HS-5 (cell line): ENCODE data around the gene RNU6-9.

ENCODE experiments used
- DNase-seq: peaks from one replicate; pipeline ENCODE4 v3.0.0-alpha.2; 2012; ENCODE audit warnings: low read depth

The RNU6-9 gene

GRCh38 chr19:919199-920050 is 26.1 kb downstream of the RNU6-9 start:
- no peak for DNase-seq

DNA sequence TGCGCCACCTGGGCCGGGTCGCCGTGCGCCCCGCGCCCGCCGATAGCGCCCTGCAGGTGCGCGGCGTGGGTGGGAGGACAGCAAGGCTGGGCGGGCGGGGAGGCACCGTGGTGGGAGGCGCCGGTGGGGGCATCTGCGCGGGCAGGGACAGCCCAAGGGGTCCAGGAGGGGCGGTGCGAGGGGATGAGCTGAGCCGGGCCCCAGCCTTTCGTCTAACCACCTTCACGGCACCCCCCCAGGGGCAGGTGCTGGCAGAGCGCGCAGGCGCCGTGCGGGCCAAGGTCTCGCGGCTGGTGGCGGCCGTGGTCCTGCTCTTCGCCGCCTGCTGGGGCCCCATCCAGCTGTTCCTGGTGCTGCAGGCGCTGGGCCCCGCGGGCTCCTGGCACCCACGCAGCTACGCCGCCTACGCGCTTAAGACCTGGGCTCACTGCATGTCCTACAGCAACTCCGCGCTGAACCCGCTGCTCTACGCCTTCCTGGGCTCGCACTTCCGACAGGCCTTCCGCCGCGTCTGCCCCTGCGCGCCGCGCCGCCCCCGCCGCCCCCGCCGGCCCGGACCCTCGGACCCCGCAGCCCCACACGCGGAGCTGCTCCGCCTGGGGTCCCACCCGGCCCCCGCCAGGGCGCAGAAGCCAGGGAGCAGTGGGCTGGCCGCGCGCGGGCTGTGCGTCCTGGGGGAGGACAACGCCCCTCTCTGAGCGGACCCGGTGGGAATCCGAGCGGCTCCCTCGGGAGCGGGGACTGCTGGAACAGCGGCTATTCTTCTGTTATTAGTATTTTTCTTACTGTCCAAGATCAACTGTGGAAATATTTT is 27.0 kb downstream of the RNU6-9 start:
- DNase-seq, result no peak

DNA sequence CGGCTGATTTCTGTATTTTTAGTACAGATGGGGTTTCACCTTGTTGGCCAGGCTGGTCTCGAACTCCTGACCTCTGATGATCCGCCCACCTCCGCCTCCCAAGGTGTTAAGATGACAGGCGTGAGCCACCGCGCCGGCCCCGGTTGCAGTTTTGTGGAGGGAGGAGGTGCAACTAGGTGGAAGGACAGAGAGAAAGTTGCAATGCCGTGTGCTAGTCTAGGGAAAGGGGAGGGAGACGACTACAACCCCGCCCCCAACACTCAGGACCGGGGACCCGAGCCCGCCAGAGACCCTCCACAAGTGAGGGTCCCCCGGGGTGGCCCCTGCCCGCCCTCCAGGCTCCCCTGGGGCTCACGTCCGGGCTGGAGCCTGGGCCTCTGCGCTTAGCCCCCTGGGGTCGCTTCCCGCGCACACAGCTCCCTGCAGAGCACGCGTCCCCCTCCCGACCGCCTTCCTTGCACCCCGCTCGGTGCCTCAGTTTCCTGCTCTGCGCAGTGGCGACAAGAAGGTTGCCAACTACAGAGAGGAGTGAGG is 31.3 kb downstream of the RNU6-9 start:
- DNase-seq, result no peak

DNA sequence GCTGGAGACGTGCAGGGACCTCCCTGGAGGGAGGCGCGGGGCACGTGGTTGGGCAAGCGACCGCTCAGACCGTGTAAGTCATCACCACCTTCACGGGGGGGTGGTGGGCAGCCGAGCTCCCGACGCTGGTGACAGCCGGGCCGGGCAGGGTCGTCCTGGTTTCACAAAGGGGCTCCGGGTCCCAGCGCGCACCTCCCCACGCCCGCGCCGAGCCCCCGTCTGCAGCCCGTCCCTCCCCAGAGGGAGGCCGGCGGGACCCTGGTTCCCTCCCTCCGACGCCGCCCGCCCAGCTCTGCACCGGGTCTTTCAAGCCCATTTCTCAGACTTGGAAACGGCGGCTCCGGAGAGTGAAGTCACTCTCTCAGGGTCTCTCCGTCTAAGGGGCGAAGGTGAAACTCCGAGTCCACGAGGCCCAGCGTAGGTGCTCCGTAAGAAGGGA is 31.8 kb downstream of the RNU6-9 start:
- DNase-seq, result no peak

- DNase-seq, result peak; percentile 53
Observed at GRCh38 chr19:925526-926322, 32.4 kb downstream of the RNU6-9 start, which contains the start of gene ARID3A. Gene ARID3A, plus strand, starts transcription at chr19:926035. Its CDS starts 3,494 bp downstream, at chr19:929529.

DNA sequence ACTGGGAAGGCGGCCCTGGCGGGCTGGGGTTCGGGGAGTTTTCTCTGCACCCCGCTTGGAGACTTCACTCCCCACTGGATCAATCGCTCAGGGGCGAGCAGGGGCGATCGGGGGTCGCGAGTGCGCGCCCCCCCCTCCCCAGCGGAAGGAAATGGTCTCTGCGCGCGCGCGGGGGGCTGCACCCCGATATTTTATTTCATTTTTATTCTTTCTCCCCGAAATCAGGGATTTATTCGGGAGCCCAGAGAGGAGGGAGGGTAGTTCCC is 33.0 kb downstream of the RNU6-9 start:
- DNase-seq, result no peak

DNA sequence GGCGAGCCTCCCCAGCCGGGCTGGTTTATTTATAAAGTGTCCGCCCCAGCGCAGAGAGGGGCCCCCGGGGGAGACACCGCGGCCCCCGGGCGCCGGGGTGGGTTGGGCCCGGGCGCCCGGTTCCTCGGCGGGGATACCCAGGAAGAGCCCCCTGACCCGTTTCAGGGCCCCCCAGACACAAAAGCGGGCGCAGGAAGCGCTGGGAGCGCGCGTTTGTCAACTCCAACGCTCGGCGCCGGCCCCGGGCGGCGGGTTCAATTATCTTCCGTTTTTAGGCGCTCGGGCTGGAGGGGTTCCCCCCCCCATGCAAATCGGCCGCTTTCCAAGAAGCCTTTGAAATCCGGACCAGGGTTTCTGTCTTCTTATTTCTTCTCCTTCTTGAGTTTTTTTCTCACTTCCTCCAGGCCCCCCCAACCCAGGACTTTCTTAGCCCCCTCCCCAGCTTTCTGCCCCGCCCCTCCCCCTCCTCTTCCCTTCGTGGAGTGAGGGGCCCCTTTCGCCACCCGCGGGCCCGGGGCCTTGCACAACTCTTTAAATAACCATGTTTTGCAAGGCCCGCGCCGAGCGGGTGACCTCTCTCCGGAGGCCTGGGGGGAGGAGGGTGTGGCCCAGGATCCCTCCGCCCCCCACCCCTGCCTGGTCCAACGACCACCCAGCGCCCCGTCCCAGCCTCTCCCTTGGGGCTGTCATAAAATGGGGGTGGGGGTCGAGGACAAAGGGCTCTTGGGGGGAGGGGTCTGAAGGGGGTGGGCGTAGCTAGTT is 33.5 kb downstream of the RNU6-9 start:
- DNase-seq, result no peak

GRCh38 chr19:927351-927779 is 34.1 kb downstream of the RNU6-9 start:
- no peak for DNase-seq

GRCh38 chr19:927780-928401 is 34.6 kb downstream of the RNU6-9 start:
- no peak for DNase-seq

DNA sequence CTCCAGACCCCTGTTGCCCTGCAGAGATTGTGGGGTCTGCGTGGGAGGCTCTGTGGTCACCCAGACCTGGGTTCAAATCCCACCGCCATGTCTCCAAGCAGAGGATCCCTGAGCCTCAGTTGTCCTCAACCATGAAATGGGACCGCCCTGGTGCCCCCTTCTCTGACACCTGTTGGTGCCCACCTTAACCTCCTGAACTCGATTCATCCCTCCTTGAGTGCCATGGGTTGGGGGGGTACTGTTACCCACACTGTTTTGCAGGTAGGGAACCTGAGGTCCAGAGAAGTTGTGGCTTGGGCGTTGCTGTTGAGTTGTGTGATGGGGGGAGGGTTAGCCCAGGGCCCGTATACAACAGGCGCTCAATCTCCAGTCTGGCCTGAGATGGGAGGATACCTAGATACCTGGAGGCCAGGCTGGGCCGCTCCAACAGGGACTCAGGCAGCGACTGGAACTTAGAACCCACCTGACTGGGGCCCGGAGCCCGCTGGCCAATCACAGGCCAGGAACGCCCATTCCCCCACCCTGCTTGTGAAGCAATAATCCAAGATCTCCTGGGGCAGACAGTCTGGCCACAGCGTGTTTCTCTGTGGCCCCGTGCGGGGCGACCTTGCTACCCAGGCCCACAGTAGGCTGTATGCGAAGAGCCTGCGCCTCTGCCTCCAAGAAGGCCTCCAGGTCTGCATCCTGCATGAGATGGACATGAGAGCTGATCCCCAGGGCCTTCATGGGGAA is 35.4 kb downstream of the RNU6-9 start:
- DNase-seq, result no peak

- DNase-seq, result no peak
Observed at GRCh38 chr19:929203-929890, 36.1 kb downstream of the RNU6-9 start.

- no peak for DNase-seq
Observed at GRCh38 chr19:929891-930258, 36.6 kb downstream of the RNU6-9 start.

DNA sequence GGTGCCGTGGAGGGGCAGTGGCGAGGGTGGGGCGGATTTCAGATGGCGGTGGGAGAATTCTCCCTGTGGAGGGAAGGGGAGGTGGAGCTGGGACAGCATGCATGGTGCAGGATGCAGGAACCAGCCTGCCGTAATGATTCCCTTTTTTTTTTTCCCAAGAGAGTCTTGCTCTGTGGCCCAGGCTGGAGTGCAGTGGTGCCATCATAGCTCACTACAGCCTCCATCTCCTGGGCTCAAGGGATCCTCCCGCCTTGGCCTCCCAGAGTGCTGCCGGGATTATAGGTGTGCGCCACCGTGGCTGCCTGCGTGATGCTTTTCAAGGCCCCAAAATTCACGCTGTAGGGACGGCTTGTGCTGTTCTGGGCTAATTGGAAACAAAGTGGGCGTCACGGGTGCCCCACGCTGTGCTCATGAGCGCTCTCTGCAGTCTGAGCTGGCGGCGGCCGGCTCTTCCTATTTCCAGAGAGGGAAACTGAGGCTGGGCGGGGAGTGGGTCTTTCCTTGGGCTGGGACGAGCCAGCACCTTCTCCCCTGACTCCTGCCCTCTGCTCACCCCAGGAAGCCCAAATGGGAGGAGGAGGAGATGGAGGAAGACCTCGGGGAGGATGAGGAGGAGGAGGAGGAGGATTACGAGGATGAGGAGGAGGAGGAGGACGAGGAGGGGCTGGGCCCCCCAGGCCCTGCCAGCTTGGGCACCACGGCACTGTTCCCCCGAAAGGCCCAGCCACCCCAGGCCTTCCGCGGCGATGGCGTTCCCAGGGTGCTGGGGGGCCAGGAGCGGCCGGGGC is 38.8 kb downstream of the RNU6-9 start:
- DNase-seq, result no peak

- peak; percentile 60 for DNase-seq
Observed at GRCh38 chr19:932648-933552, 39.6 kb downstream of the RNU6-9 start.

GRCh38 chr19:933553-933882 is 40.2 kb downstream of the RNU6-9 start:
- no peak for DNase-seq

GRCh38 chr19:934197-934840 is 41.0 kb downstream of the RNU6-9 start:
- DNase-seq, result no peak

GRCh38 chr19:934865-935479 is 41.7 kb downstream of the RNU6-9 start:
- DNase-seq, result no peak
